Femur (tissue), 1 donor: ENCODE results near the gene CPNE7.

ENCODE experiments used
- DNase-seq: peaks from one replicate; pipeline ENCODE4 v3.0.0-alpha.2; 2017

The CPNE7 gene

DNA sequence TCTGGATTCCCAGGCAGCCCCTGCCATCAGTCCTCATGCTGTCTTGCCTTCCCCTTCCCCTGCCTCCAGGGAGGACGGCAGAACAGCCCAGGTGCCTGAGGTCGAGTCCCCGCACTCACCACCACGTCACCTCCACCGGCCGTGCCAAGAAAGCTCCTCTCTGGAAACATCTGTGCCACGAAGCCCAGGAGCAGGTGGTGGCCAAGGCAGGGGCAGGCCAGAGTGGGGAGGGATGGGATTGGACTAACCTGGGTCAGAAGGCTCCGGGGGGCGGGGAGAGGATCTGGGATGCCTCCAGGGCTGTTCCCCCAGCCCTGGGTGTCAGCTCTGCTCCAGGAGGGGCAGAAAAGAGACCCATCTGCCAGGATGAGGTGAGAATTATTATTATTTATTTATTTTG lies 30.4 kb downstream of the CPNE7 start:
- DNase-seq: no peak

- no peak for DNase-seq
These were observed 31.9 kb downstream of the CPNE7 start for GRCh38 chr16:89607453-89607852.

GRCh38 chr16:89607937-89608740 lies 32.6 kb downstream of the CPNE7 start:
- DNase-seq: no peak

- no peak for DNase-seq
These were observed 34.5 kb downstream of the CPNE7 start for GRCh38 chr16:89610108-89610453.

GRCh38 chr16:89612415-89613166 lies 37.0 kb downstream of the CPNE7 start:
- DNase-seq: no peak

DNA sequence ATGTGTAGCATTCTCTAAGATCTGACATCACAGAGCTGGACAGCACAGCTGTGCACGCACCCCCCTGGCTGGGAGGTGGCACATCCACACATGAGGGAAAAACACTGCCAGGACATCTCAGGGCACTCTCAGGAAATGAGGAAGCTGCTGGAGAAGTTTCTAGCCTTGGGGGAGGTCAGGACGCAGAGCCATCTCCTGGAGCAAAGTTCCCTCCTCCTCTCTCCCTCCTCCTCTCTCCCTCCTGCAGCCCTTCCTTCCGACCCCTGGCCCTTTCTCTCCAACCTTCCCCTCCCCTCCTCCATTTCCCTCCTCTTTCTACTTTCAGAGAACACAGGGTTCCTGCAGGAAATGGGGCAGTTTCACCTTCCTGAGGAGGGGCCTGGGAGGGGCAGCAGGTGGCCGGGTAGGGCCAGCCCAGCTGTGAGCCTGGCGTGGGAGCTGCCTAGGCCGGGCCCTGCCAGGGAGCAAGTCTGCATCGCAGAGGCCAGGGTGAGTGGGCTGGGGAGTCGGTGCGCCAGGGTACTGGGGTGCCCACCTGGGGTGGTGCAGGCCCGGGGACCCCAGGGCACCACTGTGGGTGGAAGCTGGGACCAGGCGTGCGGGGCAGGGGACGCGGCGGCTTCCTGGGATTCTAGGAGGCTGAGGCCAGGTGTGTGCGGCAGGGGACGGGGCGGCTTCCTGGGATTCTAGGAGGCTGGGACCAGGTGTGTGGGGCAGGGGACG lies 37.8 kb downstream of the CPNE7 start, which contains the start of gene DPEP1:
TSS of gene DPEP1 (plus strand) at position 412 of the 723 bp plus-strand sequence. CDS start 16,769 bp downstream, outside the sequence.
- no peak for DNase-seq

DNA sequence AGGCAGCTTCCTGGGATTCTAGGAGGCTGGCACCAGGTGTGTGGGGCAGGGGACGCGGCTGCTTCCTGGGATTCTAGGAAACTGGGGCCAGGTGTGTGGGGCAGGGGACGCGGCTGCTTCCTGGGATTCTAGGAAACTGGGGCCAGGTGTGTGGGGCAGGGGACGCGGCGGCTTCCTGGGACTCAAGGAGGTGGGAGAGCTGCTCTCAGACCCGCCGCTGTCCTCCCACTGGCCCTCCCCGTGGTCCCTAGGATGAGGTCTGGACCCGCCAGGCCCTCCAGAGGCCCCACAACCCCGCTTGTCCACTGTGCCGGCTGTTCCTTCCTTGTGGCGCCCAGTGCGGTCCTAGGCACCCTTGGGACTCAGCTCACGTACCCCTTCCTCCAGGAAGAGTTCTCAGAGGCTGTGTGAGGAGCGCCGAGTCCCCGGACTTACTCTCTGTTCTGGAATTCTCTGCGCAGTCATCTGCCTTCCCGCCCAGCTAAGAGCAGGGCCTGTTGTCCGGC lies 38.4 kb downstream of the CPNE7 start:
- DNase-seq: no peak

- DNase-seq: no peak
These were observed 39.6 kb downstream of the CPNE7 start for GRCh38 chr16:89615176-89615575.

DNA sequence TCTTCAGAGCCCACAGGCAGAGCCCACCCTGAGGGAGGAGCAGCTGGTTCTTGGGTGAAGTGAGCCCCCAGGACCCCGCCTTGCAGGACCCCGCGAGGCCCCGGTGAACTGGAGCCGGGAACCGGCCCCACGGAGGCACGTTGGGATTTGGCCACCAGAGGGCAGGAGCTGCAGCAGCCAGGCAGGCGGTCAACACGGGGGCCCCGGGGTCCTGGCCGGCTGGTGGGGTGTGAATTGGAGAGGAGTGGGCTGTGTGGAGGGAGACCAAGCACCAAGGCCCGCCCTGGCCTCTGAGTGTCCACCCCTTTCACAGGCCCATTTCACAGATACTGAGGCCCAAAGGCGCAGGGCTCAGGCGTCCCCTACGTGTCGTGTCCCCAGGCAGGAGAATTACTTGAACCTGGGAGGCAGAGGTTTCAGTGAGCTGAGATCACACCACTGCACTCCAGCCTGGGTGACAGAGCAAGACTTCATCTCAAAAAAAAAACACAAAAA lies 40.1 kb downstream of the CPNE7 start:
- DNase-seq: no peak

GRCh38 chr16:89616623-89617022 lies 41.1 kb downstream of the CPNE7 start:
- DNase-seq: no peak

DNA sequence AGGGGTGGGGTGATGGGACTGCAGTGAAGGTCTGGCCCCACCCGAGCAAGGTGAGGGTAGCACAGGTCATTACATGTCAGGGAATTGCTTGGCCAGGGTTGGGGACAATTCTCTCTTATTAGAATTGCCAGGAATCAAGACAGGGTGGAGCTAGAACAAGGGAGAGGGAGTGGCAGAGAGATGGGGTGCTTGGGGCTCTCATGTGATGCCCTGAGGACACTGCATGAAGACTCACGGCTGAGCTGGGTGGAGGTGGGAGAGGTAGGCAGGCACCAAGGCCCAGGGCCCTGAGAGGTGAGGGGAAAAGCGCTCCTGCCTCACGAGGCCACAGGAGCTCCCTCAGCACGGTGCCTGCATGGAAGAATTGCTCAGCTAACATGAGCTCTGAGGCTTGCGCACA lies 41.5 kb downstream of the CPNE7 start:
- no peak for DNase-seq

GRCh38 chr16:89618109-89618998 lies 42.8 kb downstream of the CPNE7 start:
- no peak for DNase-seq

DNA sequence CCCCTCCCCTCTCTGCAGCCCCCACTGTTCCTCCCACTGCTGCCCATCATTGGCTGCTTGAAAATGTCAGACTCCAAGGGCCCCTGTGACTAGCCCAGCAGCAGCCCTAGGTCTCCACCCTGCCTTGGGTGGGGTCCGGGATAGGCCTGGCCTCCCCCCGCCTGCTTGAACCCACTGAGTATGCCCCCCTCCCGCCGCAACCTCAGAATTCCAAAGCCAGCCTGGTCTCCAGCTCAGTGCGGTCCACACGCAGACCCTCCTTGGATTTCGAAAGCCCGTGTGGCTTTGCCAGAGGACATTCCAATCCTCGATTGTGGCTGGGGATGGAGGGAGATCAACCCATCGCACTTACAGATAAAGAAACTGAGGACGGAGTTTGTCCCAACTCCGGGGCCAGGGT lies 44.3 kb downstream of the CPNE7 start:
- no peak for DNase-seq

DNA sequence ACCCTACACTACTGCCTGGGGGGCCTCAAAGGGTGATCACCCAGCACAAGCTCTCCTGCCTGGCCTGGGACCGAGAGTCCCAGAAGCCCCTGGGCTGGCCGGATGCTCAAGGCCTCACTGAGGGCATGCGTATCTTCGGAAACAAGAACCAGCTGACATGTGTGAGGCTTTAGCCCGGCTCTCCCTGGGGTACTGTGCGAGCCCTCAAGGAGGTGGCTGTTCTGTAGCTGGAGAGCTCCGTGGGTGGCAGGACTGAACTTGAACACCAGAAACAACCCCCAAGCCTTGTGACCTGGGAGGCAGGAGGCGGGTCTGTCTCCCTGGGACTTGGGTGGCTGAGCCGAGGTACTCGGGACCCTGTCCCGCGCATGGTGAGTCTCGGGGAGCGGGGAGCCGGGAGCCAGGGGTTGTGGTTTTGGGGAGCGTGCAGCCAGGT lies 44.9 kb downstream of the CPNE7 start:
- DNase-seq: no peak

- no peak for DNase-seq
These were observed 45.7 kb downstream of the CPNE7 start for GRCh38 chr16:89621136-89621697.

DNA sequence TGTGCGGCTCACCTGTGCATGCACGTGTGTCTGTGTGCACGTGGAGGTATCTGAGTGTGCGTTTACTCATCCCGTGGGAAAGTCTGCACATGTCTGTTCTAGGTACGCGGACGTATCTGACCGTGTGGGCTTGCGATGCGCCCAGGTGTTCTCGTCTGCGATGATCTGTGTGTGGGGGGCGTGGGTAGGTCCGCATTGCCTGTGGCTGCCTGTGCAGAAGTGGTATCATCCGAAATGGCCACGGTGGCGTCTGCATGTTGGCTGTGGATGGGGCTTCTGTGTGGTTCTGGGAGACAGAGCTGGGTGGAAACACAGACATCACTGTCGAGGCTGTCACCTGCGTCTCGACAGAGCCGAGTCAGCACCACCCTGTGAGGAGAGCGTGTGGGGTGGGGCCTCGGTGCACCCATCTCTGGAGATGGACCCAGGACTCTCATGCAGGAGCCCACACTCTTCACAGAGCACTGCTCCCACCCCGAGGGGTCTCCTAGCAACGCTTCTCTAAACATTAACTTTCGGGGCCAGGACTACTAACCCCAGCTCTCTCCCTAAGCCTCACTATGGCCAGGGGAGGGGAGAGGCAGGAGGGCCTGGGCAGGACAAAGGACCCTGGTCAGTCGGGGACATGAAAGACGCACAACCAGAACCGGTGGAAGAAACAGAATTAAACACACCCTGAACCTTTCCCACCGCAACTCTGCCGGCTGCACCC lies 46.3 kb downstream of the CPNE7 start:
- no peak for DNase-seq

- peak; percentile 53 for DNase-seq
These were observed 48.1 kb downstream of the CPNE7 start for GRCh38 chr16:89623511-89624261.

DNA sequence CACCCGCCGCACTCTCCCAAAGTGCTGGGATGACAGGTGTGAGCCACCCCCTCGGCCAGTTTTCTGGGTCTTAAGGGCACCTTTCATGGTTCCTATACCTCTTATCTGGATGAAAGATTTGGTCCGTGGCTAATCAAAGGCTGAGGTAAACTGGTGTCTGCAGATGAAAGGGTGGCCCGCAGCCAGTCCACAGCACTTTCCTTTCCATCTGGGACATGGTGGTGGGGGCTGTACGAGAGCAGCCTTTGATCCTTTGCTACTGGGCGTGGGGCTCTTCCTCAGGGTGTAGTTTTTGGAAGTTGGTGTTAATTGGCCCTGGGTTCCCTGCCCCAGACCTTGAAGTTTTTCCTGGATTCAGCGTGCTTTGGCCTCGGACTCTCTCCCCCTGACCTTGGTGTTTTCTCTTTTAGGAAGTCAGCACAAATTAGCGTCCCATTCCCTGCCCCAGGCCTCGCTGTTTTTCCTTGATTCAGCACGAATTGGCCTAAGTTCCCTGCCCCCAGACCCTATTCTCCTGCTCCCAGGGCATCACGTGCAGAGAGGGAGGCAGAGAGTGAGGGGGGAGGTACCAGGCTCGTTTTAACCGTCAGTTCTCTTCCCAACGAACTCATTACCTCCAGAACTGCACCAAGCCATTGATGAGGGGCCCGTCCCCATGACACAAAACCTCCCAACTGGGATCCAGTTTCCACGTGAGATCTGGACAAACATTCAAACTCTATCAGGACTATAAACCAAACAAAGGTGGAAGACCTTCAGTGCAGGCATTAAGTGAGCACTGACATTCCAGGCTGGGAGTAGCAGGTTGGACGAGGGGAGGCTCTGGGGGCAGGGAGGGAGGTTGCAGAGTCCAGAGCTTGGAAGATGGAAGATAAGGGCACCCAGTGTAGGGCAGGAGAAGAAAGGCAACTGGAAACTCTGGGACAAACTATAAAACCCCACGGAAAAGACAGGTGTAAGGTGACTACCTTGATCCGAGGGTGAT lies 49.5 kb downstream of the CPNE7 start:
- no peak for DNase-seq
